ENCODE data around the gene ANO7.
A peak's percentile ranks its signal among the peaks of the same experiment; 100 is the strongest.

ANO7 gene

GRCh38 chr2:241188361-241189092 is at the start of gene ANO7:
ANO7 (plus strand) TSS chr2:241188677; CDS start chr2:241190064, 1,387 bp downstream.
- DNase-seq (ENCODE audit: low spot score) = no peak

DNA sequence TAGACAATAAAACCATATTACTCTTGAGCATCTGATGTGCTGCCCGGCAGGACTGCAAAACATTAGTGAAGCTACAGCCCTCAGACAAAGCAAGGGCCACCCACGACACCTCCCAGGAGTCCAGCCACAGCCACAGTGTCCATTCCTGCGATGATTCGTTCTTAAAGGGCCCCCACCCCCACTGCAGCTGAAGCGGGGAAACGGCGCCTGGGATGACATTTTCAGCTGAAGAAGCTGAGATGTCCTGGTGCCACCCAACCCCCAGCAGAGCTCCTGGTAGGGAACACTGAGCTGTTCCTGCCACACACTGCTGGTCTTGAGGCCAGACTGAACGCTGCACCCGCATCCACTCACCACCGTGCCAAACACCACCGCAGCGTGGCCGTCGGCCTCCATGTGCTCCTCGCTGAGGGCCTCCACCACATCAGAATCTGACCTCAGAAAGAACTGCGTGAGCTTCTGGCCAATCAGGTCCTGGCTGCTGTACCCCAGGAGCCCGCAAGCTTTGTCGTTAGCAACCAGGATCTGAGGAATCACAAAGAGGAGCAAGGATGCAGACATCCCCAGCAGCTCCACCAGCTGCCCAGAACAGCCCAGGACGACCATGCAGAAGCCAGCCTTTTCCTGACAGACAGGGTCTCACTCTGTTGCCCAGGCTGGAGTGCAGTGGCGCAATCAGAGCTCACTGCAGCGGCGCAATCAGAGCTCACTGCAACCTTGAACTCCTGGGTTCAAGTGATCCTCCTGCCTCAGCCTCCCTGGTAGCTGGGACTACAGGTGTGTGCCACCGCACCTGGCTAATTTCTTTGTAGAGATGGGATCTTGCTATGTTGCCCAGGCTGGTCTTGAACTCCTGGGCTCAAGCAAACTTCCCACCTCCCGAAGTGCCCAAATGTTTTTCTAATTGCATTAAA is 48.7 kb upstream of the ANO7 start:
- no peak for DNase-seq (ENCODE audit: low spot score)

GRCh38 chr2:241140445-241140840 is 48.0 kb upstream of the ANO7 start:
- no peak for DNase-seq (ENCODE audit: low spot score)

DNA sequence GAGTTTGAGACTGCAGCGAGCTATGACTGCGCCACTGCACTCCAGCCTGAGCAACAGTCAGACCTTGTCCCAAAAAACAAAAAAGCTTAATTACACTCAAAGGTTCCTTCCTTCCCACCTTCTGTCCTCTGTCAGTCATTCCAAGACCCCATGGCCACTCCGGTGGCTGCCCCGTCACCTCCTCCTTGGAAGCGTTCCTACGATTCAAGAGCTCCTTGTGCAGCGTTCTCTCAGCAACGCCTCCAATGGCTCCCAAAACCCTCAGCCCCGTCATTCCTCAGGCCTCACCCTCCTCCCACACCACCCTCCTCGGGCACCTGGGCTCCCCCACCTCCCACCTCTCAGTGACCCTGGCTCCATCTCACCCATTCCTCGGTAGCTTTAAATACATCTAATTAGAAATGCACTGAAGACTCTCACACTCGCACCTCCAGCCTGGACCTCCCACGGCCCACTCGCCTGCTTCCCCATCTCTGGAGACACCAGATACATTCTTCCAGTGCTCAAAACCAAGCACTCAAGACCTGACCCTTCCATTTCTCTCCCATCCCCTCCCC is 47.2 kb upstream of the ANO7 start:
- DNase-seq (ENCODE audit: low spot score) = no peak

DNA sequence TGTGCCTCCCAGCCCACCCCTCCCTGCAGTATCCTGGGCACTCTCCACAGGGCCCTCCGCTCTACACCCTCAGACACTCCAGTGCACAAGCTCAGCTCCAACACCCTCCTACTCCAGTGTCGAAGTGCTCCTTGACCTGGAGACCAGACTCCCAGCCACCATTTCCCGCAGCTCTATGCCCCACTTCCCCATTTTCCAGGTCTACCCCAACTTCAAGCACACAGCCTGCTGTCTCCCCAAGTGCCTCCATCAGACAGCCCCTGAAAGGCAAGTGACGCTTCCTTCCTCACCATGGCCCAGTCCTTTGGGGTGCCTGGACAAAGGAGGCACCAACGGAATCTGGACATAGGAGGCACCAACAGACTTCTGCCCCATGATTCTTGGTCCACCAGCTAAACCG is 46.4 kb upstream of the ANO7 start:
- DNase-seq (ENCODE audit: low spot score) = no peak

GRCh38 chr2:241142593-241142992 is 45.9 kb upstream of the ANO7 start:
- DNase-seq (ENCODE audit: low spot score) = no peak

DNA sequence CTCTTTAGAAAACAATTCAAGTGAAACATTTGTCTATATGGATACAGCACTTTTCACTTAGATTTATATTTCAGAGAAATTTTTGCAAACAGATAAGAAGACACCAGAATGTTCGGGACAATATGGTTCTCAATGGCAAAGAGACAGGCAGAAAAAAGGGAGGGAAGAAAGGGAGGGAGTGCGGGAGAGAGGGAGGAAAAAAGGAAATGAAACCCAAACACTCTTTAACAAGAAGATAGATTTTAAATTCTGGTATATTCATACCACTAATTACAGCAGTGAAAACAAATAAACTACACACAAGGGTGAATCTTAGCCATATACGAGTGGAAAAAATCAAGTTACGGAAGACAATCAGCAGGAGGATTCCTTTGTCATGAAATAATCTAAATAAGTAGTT is 42.2 kb upstream of the ANO7 start:
- no peak for DNase-seq (ENCODE audit: low spot score)

DNA sequence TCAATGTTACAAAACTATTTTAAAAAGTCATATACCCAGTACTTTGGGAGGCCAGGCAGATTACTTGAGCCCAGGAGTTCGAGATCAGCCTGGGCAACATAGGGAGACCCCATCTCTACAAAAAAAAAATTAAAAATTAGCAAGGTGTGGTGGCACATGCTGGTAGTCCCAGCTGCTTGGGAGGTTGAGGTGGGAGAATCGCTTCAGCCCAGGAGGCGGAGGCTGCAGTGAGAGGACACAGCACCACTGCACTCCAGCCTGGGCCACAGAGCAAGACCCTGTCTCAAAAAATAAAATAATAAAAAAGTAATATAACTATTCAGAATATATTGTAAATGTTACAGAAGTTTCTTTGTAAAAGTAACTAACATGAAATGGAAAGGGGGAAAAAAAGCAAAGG is 41.1 kb upstream of the ANO7 start:
- DNase-seq (ENCODE audit: low spot score) = no peak

DNA sequence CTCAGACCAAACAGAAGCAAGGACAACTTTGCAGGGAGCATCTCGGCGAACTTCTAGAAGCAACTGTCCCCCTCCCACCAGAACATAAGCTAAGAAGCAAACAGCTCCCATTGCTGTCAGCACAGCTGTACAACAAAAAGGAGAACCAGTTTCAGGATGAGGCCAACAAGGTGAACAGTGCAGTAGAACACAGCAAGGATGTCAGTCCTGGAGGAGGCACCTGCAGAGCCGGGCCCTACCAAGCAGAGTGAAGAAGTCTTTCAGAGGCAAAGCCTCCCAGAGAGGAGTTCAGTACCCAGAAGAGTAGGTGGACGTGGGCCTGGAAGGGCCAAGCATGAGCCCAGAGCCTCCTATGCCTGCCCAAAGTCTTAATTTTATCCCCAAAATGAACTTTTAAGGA is 40.2 kb upstream of the ANO7 start:
- DNase-seq (ENCODE audit: low spot score) = no peak

GRCh38 chr2:241148891-241149674 is 39.4 kb upstream of the ANO7 start, which contains the start of gene PASK:
PASK (minus strand) TSS chr2:241149472; CDS start chr2:241143032, 6,440 bp downstream.
- peak; percentile 96 for DNase-seq (ENCODE audit: low spot score)

DNA sequence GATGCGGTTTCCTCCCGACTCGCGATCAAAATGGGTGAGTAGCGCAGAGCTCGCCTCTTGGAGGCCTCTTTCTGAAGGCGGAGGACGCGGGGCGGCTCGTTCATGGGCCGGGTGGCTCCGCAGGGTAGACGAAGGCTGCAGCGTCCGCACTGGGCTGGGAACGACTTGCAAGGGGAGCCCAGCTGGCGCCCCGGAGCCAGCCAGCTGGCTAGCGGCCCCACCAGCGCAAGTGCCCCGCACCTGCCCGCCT is 38.9 kb upstream of the ANO7 start:
- DNase-seq (ENCODE audit: low spot score) = no peak

DNA sequence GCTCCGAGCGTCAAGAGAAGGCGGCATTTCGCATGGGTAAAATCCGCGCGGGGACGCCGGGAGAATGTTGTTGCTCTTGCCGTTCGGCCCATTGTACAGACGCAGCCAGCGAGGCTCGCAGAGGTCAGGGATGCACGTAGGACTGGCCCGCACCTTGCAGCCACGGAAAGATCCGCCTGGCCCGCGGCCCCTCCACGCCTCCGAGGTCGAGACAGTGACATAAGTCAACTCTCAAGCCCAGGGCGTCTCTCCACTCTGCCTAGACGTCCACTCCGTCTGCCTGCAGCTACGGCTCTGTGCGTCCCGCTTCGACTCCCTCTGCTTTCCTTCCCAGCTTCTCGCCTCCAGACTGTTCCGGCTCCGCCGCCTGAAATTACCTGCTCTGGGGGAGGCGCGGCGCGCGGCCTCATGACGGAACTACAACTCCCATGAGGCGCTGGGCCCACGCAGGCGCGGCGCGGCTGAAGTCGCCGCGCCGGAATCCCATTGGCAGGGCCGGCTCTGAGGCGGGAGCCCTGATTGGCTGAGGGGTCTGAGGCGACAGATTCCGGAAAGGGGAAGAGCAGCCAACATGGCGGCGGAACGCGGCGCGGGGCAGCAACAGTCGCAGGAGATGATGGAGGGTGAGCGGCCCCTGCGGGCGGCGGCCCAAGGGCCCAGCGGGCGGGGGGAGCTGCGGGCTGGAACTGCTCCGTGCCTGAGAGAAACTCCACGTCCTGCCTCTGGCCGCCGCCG is 38.4 kb upstream of the ANO7 start, which contains the start of gene PPP1R7:
TSS of gene PPP1R7 (plus strand) at position 543 of the 735 bp plus-strand sequence. CDS start at position 572, 29 bp downstream.
- DNase-seq (ENCODE audit: low spot score) = peak; percentile 94

- peak; percentile 25 for DNase-seq (ENCODE audit: low spot score)
These were observed 37.6 kb upstream of the ANO7 start for GRCh38 chr2:241150660-241151530.

- no peak for DNase-seq (ENCODE audit: low spot score)
These were observed 36.4 kb upstream of the ANO7 start for GRCh38 chr2:241151934-241152660.

DNA sequence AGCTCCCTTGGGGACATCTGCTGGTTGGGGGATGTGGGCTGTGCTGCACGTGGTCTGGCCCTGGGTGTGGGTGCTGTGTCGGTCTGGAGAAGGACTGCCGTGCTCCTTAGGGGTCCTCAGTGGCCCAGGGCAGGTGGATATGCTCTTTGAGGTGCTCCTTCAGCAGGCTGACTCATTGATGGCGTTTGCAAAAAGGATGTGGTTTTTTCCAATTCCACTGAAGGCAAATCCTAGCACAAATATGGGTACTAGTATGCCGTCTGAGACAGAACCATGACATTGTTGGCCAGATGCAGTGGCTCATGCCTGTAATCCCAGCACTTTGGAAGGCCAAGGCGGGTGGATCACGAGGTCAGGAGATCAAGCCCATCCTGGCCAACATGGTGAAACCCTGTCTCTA is 34.9 kb upstream of the ANO7 start:
- no peak for DNase-seq (ENCODE audit: low spot score)

DNA sequence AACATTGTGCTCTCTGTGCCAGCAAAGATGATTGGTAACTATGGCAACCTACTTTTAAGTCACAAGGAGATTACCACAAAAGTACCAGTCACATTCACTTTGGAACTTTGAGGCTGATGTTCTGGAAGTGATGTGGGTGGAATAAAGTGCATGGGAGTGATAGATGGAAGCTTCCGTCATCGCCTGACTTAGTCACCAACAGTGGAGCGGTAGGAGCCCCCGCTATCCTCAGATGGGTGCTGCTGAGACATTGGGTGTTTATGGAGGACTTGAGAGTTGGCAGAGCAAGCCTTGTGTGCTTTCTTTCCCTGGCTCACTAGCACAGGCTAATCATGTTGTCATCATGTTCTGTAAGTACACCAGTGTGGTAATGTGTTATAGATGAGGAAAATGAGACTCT is 33.6 kb upstream of the ANO7 start:
- DNase-seq (ENCODE audit: low spot score) = no peak

DNA sequence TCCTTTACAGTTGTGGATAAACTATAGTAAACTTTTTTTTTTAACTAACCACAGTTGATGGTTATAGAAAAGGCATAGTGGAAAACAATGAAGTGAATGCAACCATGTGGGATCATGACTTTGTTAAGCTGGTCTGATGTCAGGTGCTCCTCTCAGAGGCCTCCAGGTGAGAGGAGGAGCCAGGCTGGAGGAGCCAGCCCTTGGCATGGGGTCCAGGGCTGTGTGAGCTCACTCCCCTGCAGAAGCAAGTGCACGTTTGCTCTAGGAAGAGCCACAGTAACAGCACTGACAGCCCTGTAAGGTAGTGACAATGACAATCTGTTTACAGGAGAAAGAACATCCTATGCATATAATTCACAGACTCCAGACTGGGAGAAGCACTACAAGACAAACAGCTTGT is 32.5 kb upstream of the ANO7 start:
- DNase-seq (ENCODE audit: low spot score) = no peak

DNA sequence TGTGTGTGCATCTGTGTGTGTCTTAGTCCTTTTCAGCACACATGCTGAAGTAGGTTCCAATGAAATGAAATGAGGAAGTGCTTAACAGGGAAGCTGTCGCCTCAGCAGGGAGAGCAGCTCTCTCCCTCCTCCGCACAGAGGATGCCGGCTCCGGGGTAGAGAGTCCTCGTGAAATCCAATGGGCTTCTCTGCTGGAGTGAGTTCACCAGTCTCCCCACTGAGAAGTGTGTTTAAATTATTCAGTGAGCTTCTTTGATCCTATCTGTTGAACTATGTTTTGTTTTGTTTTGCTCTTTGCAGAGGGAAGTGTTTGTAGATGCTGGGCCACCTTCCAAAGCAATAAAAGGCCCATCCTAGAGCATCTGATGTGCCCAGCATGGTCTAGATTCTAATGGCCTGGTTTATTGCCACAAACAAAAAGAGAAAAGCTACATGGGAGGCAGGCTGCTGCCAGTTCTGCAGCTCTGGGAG is 31.5 kb upstream of the ANO7 start:
- DNase-seq (ENCODE audit: low spot score) = peak; percentile 5

DNA sequence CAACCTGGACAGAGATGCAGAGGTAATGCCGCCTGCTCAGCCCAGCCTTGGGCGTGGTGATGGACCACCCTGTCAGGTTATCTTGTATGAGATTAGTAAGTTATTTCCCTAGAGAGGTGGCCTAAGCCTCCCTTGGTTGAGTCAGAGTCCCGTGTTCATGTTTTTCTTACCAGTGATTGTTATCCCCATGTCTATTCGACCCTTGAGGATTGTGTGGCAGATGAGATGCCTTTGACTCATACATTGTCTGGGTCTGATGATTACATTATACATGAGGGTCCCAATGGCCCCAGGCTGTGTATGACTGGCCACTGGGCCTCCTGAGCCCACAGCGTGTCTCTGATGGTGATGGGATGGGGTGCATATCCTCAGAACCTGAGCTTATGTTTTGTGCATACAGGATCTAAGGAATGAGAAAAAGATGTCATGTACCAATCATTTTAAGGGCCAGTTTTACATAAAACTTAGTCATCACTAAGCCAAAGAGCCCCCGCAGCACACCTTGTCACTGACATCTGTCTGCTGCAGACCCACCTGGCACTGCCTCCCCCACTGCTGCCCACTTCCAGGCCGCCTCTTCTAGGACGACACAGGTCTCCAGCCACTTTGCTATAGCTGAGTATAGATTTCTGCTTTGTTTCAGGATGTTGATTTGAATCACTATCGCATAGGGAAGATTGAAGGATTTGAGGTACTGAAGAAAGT is 30.5 kb upstream of the ANO7 start:
- DNase-seq (ENCODE audit: low spot score) = no peak
